Measurements from ENCODE around the gene BCL6. TPM values are rescaled to one million over a fixed set of nuclear protein-coding genes. Genes with fewer than 3 reads are reported as not detected.

The BCL6 gene
- total and polyA plus RNA-seq, 2 donors (not counting 3 experiments of a cell fraction or from before 2014, with no cell fraction given), result 6.9 to 12.1 TPM

- dilution Hi-C loops (cut with MboI; ENCODE audit: extremely low pct_ligation_motif_present, low sequenced_read_pairs) (loop anchor here (25.0 kb wide), 1 partner anchor 936 kb away; no protein-coding TSS in a partner anchor), intact Hi-C loops (cut with micrococcal nuclease) (no loop called here)
- TF ChIP-seq CTCF (IDR thresholded peaks at IDR 0.05; ENCODE audit: extremely low read depth in 1 of 2, insufficient read depth in 1 of 2, low read depth in 1 of 2, low read length in 2 of 2) (no peak), JUN (IDR thresholded peaks at IDR 0.05; ENCODE audit: borderline replicate concordance, insufficient read depth, insufficient read length, low read depth) (no peak), GATA2 (IDR thresholded peaks at IDR 0.05; ENCODE audit: insufficient read depth, insufficient read length, low read depth, low read length) (no peak)
- FAIRE-seq (no peak), DNase-seq (ENCODE audit: low read depth, low spot score) (no peak)
- Histone ChIP-seq H3K4me3 (replicated peaks in 1 of 3; ENCODE audit: insufficient read depth in 1 of 3, low read depth in 1 of 3, low read length in 3 of 3) (no peak overlapping the region), H3K79me2 (ENCODE audit: control insufficient read depth, insufficient read depth, low read length) (no peaks in the 10 kb centered on the region), H3K36me3 (ENCODE audit: control insufficient read depth in 2 of 2, extremely low read depth in 1 of 2, insufficient read depth in 2 of 2, low read length in 2 of 2) (peaks cover 22 to 46% of the 10 kb centered on the region in 2 experiments), H3K9me3 (replicated peaks; ENCODE audit: control insufficient read depth, insufficient read depth, low read length) (no peaks in the 10 kb centered on the region), H3K9me1 (replicated peaks; ENCODE audit: control insufficient read depth, extremely low read depth, insufficient read depth, low read length) (no peaks in the 10 kb centered on the region), H2AFZ (ENCODE audit: low read depth, low read length) (no peak overlapping the region), H3K4me1 (ENCODE audit: control insufficient read depth, extremely low read depth, insufficient read depth, low read length) (no peaks in the 10 kb centered on the region), H3K27ac (ENCODE audit: insufficient read depth, low read depth, low read length) (no peak overlapping the region), H3K27me3 (ENCODE audit: control insufficient read depth in 2 of 2, insufficient read depth in 2 of 2, low read length in 2 of 2) (no peaks in the 10 kb centered on the region), H3K9ac (replicated peaks; ENCODE audit: extremely low read depth, insufficient read depth, low read length) (no peak overlapping the region), H4K20me1 (replicated peaks; ENCODE audit: control insufficient read depth, extremely low read depth, insufficient read depth, low read length) (no peaks in the 10 kb centered on the region), H3K4me2 (ENCODE audit: insufficient read depth, low read length) (no peak overlapping the region)
- BruUV-seq (replicated peaks), result no TSS peak
- ChIA-PET POLR2A (no interaction called here), CTCF (interaction anchor here (1.5 kb wide), 1 partner anchor 13 kb away, joined by 10 read pairs; no protein-coding TSS in a partner anchor)
These were observed 19.5 kb downstream of the BCL6 start for GRCh38 chr3:187725653-187726370.

GRCh38 chr3:187725224-187725623 is 20.0 kb downstream of the BCL6 start:
- H2AFZ ChIP-seq (ENCODE audit: low read depth, low read length), result no peak overlapping the region
- DNase-seq (ENCODE audit: low read depth, low spot score) (no peak), FAIRE-seq (no peak)
- intact Hi-C loops (cut with micrococcal nuclease) (no loop called here), dilution Hi-C loops (cut with MboI; ENCODE audit: extremely low pct_ligation_motif_present, low sequenced_read_pairs) (loop anchor here (25.0 kb wide), 1 partner anchor 937 kb away; no protein-coding TSS in a partner anchor)
- CTCF ChIA-PET, result no interaction called here
- H3K27me3 ChIP-seq (ENCODE audit: control insufficient read depth in 2 of 2, insufficient read depth in 2 of 2, low read length in 2 of 2), result no peaks in the 10 kb centered on the region
- POLR2A ChIA-PET, result no interaction called here
- H4K20me1 ChIP-seq (replicated peaks; ENCODE audit: control insufficient read depth, extremely low read depth, insufficient read depth, low read length), result no peaks in the 10 kb centered on the region
- H3K79me2 ChIP-seq (ENCODE audit: control insufficient read depth, insufficient read depth, low read length), result no peaks in the 10 kb centered on the region
- H3K27ac ChIP-seq (ENCODE audit: insufficient read depth, low read depth, low read length), result no peak overlapping the region
- TF ChIP-seq EZH2 (IDR thresholded peaks at IDR 0.05; ENCODE audit: borderline replicate concordance, low read depth, low read length, severe bottlenecking) (no peak), JUN (IDR thresholded peaks at IDR 0.05; ENCODE audit: borderline replicate concordance, insufficient read depth, insufficient read length, low read depth) (no peak), CTCF (IDR thresholded peaks at IDR 0.05; ENCODE audit: extremely low read depth in 1 of 2, insufficient read depth in 1 of 2, low read depth in 1 of 2, low read length in 2 of 2) (no peak), GATA2 (IDR thresholded peaks at IDR 0.05; ENCODE audit: insufficient read depth, insufficient read length, low read depth, low read length) (no peak), POLR2A (IDR thresholded peaks at IDR 0.05; ENCODE audit: low read depth, low read length) (no peak), MYC (IDR thresholded peaks at IDR 0.05; ENCODE audit: low read depth, low read length) (no peak), POLR2AphosphoS5 (IDR thresholded peaks at IDR 0.05; ENCODE audit: insufficient read depth, low read depth, low read length) (no peak), FOS (IDR thresholded peaks at IDR 0.05; ENCODE audit: borderline replicate concordance, insufficient read depth, low read length) (no peak), MAX (IDR thresholded peaks at IDR 0.05; ENCODE audit: insufficient read depth, insufficient read length) (no peak)
- H3K36me3 ChIP-seq (ENCODE audit: control insufficient read depth in 2 of 2, extremely low read depth in 1 of 2, insufficient read depth in 2 of 2, low read length in 2 of 2), result peaks cover 22 to 46% of the 10 kb centered on the region in 2 experiments
- no TSS peak for BruUV-seq (replicated peaks)
- H3K4me2 ChIP-seq (ENCODE audit: insufficient read depth, low read length), result no peak overlapping the region
- no peak overlapping the region for H3K4me3 ChIP-seq (replicated peaks in 1 of 3; ENCODE audit: insufficient read depth in 1 of 3, low read depth in 1 of 3, low read length in 3 of 3)
- H3K9ac ChIP-seq (replicated peaks; ENCODE audit: extremely low read depth, insufficient read depth, low read length), result no peak overlapping the region
- no peaks in the 10 kb centered on the region for H3K9me1 ChIP-seq (replicated peaks; ENCODE audit: control insufficient read depth, extremely low read depth, insufficient read depth, low read length)
- H3K4me1 ChIP-seq (ENCODE audit: control insufficient read depth, extremely low read depth, insufficient read depth, low read length), result no peaks in the 10 kb centered on the region
- H3K9me3 ChIP-seq (replicated peaks; ENCODE audit: control insufficient read depth, insufficient read depth, low read length), result no peaks in the 10 kb centered on the region

Measured in endothelial cell of umbilical vein (primary cell).